Measurements from ENCODE around the gene BAIAP2L1. TPM values are rescaled to one million over a fixed set of nuclear protein-coding genes. Genes with fewer than 3 reads are reported as not detected.

BAIAP2L1 gene
- total and polyA plus RNA-seq, 2 donors from 2014 or later: 9.6 to 18.8 TPM

DNA sequence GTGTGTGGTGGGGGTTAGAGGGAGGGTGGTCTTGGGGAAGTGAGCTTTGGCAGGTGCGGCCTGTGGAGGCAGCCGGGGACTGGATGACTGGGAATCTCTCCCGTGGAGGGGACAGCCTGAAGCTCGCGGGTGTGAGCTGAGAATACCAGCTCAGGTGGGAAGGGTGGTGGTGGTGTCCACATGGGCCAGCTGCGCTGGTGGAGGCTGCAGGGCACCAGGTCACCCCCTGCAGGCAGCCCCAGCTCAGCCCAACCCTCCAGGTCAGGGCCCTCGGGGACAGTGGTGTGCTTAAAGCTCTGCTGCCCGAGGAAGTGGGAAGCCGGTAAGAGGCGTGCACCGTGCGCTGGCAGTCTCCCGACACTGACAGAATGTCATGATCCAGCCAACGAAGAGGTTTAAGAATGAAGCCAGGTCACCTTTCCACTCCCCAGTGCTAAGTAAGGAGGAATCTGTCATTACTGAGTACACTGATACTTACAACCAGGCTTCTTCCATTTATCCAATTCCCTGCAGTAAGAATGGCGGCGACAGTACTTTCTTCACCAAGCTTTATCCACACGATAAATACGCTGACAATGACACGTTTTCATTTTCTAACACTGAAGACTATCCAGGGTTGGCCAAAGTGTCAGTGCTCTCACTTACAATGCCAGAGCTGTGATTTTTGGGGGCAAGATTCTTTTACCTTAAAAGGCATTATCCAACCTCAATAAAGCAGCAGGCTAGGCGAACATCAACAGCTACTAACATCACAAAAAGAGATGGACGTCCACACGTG lies 99.0 kb downstream of the BAIAP2L1 start:
- no peak for TF ChIP-seq CTCF (IDR thresholded peaks at IDR 0.05; ENCODE audit: borderline replicate concordance, extremely low read depth, insufficient read depth)
- Histone ChIP-seq H3K27ac (ENCODE audit: low read depth in 2 of 2, low read length in 2 of 2) (no peak overlapping the region), H3K36me3 (ENCODE audit: control insufficient read depth in 2 of 3, insufficient read depth in 3 of 3, low read length in 3 of 3) (peaks cover 0 to 7% (median 2%) of the 10 kb centered on the region in 3 donors), H3K27me3 (ENCODE audit: control insufficient read depth, insufficient read depth, low read length) (no peaks in the 10 kb centered on the region), H3K4me1 (ENCODE audit: control insufficient read depth in 2 of 3, insufficient read depth in 2 of 3, low read depth in 1 of 3, low read length in 3 of 3) (no peaks in the 10 kb centered on the region), H3K9me3 (ENCODE audit: control insufficient read depth in 2 of 3, insufficient read depth in 1 of 3, low read length in 3 of 3) (no peaks in the 10 kb centered on the region), H3K4me3 (ENCODE audit: low read length in 3 of 3) (no peak overlapping the region), H3K9ac (ENCODE audit: low read length in 3 of 3) (no peak overlapping the region)
- peak in 1 of 5 donors; percentile 48 for DNase-seq
- no peak for FAIRE-seq
- intact Hi-C loops (cut with DNase I): no loop called here

DNA sequence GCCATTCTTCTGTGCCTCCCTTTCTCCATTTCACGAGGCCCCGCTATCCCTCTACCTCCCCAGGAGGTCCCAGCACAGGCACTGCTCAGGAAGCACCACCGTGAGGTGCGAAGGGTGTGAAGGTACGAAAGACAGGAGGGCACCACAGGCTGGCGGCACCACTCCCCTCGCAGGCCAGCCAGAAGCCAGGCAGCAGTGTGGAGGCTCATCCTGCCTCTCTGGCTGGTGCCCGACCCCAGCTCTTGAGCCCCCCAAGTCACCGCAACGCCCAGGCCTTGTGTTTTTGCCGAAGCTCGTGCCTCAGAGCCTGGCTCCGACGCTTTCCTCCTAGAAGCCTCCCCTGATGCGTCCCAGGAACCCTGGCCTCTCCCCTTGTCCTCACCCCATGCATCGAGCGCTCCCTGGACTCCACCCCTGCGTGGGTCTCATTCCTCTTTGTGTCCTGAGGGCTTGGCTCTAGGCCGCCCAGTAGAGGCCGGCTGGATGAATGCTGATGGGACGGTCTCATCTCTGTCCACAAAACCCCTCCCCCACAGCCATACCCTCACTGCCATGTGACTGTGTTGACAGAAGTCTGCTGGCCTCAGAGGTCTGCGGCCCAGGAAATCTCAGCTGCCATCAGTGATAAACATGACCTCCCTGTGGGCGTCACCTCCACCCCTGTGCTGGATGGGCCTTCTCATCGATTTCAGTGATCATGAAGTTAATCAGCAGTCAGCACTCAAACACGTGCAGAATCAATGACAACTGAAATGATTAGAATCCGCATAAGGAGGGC lies 100.1 kb downstream of the BAIAP2L1 start:
- H3K27me3 ChIP-seq (ENCODE audit: control insufficient read depth, insufficient read depth, low read length): no peaks in the 10 kb centered on the region
- DNase-seq: peak in 1 of 5 donors; percentile 53
- no peaks in the 10 kb centered on the region for H3K9me3 ChIP-seq (ENCODE audit: control insufficient read depth in 2 of 3, insufficient read depth in 1 of 3, low read length in 3 of 3)
- no peak for TF ChIP-seq CTCF (IDR thresholded peaks at IDR 0.05; ENCODE audit: borderline replicate concordance, extremely low read depth, insufficient read depth)
- no peak overlapping the region for H3K27ac ChIP-seq (ENCODE audit: low read depth in 2 of 2, low read length in 2 of 2)
- intact Hi-C loops (cut with DNase I): no loop called here
- H3K36me3 ChIP-seq (ENCODE audit: control insufficient read depth in 2 of 3, insufficient read depth in 3 of 3, low read length in 3 of 3): peaks cover 0 to 2% (median 0%) of the 10 kb centered on the region in 3 donors
- H3K4me1 ChIP-seq (ENCODE audit: control insufficient read depth in 2 of 3, insufficient read depth in 2 of 3, low read depth in 1 of 3, low read length in 3 of 3): no peaks in the 10 kb centered on the region
- FAIRE-seq: no peak
- H3K4me3 ChIP-seq (ENCODE audit: low read length in 3 of 3): no peak overlapping the region
- H3K9ac ChIP-seq (ENCODE audit: low read length in 3 of 3): no peak overlapping the region

GRCh38 chr7:98297626-98298286 lies 103.1 kb downstream of the BAIAP2L1 start:
- no peak for DNase-seq
- peaks cover 0 to 9% (median 8%) of the 10 kb centered on the region in 3 donors for H3K36me3 ChIP-seq (ENCODE audit: control insufficient read depth in 2 of 3, insufficient read depth in 3 of 3, low read length in 3 of 3)
- intact Hi-C loops (cut with DNase I): loop anchor here (10.0 kb wide), 1 partner anchor 107 kb away; the partner anchor contains the start of gene BAIAP2L1
- H3K27me3 ChIP-seq (ENCODE audit: control insufficient read depth, insufficient read depth, low read length): no peaks in the 10 kb centered on the region
- H3K9me3 ChIP-seq (ENCODE audit: control insufficient read depth in 2 of 3, insufficient read depth in 1 of 3, low read length in 3 of 3): no peaks in the 10 kb centered on the region
- no peak overlapping the region for H3K27ac ChIP-seq (ENCODE audit: low read depth in 2 of 2, low read length in 2 of 2)
- H3K4me1 ChIP-seq (ENCODE audit: control insufficient read depth in 2 of 3, insufficient read depth in 2 of 3, low read depth in 1 of 3, low read length in 3 of 3): peaks cover 0 to 3% (median 0%) of the 10 kb centered on the region in 3 donors
- TF ChIP-seq CTCF (IDR thresholded peaks at IDR 0.05; ENCODE audit: borderline replicate concordance, extremely low read depth, insufficient read depth): no peak
- H3K9ac ChIP-seq (ENCODE audit: low read length in 3 of 3): no peak overlapping the region
- FAIRE-seq: no peak
- no peak overlapping the region for H3K4me3 ChIP-seq (ENCODE audit: low read length in 3 of 3)

Measured in kidney (tissue), 14 donors.